Activated CD4-positive, CD25-positive, alpha-beta regulatory T cell treated with anti-CD3 and anti-CD28 coated beads, Interleukin-2, amount 50 U/mL, for 24 hours (primary cell): ENCODE results near the gene FCHO1.

Experiments used
- ATAC-seq, 2 donors: fragments of 150-1000 bp; cut with Tn5 transposase; one replicate each; pipeline ENCODE4 v1.10.0; 2021; ENCODE audit warnings: mild to moderate bottlenecking in 1 of 2, moderate library complexity in 1 of 2

The FCHO1 gene

GRCh38 chr19:17734146-17734545 is 17.1 kb upstream of the FCHO1 start:
- ATAC-seq: no peak

GRCh38 chr19:17735410-17735809 is 15.9 kb upstream of the FCHO1 start:
- no peak for ATAC-seq

- no peak for ATAC-seq
Measured at GRCh38 chr19:17737690-17738153, 13.6 kb upstream of the FCHO1 start.

DNA sequence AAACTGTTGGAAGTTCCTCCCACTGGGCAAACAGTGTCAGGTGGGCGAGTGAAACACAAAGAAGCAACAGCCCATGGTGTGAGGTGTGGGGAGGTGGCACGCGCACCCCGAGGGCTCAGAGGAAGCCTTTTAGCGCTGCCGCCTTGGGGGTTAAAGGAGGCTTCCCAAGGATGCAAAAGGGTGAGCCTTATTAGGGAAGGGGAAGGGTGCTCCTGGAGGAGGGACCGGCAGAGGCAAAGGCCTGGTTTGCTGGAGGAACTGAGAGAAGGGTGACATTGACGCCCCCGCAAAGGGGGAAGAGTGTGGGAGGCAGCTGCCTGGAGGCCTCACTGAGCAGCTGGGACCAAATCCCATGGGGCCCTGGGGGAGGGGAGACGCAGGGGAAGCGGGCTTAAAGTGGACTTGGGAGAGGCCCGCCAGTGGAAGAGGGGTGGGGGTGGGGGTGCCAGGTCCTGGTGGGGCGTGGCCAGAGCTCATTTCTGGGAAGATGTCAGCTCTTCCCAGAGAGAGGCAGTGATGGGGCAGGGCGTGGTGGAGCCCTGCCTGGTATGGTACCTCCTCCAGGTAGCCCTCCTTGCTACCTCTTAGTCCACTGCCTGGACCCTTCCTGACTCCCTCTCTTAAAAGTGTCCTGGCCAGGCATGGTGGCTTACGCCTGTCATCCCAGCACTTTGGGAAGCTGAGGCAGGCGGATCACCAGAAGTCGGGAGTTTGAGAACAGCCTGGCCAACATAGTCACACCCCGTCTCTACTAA is 12.0 kb upstream of the FCHO1 start:
- no peak for ATAC-seq

GRCh38 chr19:17741456-17741855 is 9.8 kb upstream of the FCHO1 start:
- ATAC-seq: no peak

DNA sequence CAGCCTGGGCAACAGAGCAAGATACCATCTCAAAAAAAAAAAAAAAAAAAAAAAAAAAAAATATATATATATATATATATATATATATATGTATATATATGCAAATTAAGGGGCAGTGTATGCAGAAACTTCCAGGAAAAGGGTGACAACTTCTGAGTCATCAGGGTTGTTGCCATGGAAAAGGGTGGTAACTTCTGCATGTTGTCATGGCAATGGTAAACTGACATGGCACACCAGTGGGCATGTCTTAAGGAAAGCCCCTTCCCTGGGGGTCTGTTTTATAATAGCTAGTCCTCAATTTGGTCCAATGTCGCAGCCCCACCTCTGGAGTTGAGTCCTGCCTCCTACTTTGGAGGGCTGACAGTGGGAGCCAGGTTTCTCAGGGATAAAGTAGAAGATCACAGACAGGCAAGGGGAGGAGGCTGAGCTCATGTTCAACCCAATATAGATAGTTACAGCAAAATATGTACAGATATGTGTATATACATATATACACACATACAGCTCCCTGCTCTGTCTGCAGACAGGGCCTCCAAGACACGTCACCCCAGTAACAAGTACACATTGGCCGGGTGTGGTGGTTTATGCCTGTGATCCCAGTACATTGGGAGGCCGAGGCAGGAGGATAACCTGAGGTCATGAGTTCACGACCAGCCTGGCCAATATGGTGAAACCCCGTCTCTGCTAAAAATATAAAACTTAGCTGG is 7.2 kb upstream of the FCHO1 start:
- ATAC-seq: no peak

GRCh38 chr19:17747205-17748098 is 3.8 kb upstream of the FCHO1 start:
- ATAC-seq: peak; percentile 91 to 94

DNA sequence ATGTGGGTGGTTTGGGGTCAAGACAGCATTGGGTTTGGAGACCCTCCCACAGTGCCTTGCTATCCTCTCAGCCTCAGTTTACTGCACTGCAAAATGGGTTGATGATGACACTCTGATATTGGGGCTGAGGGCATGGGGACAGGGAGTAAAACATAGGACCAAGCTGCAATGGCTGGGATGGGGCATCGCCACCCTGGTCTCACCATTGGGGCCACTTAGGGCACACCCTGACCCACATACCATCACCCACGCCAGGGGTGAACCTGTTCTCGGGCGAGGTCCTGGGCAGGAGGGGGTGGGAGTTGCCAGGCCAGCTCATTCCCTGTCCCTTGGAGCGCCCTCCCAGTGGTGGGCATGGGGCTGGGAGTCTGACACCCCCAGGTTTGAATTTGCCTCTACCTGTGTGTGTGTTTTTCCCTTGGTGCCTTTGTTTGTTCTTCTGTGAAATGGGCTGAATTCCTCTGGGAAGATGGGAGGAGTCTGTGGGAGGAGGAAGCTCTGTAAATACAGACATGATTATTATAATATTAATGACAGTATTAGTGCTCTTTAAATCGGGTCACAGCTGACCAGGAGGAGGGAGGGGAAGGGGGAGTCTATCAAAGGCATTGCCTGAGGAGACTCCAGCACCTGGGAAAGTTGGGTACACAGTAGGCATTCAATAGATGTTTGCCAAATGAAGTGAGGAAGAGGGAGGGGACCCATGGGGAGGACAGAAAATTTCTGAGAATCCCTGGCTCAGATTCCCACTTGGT is 2.2 kb upstream of the FCHO1 start:
- ATAC-seq: no peak

GRCh38 chr19:17749912-17750317 is 1.4 kb upstream of the FCHO1 start:
- ATAC-seq: no peak

- no peak for ATAC-seq
Measured at GRCh38 chr19:17751912-17752273, 616 bp downstream of the FCHO1 start.

GRCh38 chr19:17752865-17753639 is 1.8 kb downstream of the FCHO1 start:
- ATAC-seq: no peak

DNA sequence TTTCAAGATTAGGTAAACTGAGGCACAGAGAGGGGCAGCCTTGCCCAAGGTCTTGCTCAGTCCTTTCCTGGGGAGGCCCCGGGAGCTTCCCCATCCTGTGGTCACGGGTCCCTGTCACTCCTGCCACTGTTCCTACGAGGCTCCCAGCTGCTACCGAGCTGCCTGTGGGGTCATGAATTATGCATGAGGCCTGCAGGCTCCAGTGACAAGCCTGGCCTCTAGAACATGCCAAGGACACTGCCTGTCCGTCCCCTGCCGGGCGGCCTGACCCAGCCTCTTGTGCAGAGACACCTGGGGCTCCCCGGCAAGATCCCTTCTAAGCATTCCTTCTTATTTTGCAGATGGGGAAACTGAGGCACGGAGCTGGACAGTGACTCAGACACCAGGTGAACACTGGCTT is 2.7 kb downstream of the FCHO1 start:
- no peak for ATAC-seq

GRCh38 chr19:17754634-17755442 is 3.6 kb downstream of the FCHO1 start:
- peak in 1 of 2 donors; percentile 14 for ATAC-seq

DNA sequence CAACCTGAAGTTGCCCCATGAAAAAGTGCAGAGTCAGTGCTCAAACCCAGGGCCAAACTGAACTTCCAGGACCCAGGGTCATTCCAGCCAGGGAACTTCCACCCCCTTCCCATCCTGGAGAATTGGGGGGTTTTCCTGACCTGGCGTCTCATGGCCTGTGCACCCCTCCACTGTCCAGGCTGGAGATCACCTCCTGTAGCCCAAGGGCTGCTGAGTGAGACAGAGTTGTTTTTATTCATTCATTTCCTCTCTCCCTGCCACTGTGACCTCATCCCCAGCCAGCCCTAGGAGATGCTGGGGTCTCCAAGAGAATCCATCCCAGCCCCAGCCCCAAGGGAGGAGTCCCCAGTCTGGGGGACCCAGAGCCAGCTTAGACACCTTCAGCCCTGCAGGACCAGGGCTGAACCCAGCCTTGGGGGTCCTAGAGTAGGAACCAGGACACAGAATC is 4.2 kb downstream of the FCHO1 start:
- ATAC-seq: no peak

GRCh38 chr19:17755977-17756670 is 4.8 kb downstream of the FCHO1 start:
- ATAC-seq: no peak

DNA sequence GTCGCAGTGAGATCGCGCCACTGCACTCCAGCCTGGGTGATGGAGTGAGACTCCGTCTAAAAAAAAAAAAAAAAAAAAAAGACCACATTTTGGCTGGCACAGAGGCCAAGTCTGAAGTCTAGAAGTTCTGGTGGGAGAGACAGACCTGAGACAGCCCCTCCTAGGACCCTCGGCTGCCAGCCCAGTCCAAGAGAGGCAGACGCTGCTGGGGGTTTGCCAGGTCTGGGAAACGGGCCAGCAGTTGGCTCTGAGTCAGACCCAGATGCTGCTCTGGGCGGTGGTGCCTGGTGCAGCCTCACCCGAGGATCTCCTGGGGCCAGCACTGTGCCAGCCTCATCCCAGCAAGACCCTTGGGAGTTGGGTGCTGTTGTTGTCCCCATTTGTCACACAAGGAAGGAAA is 5.8 kb downstream of the FCHO1 start:
- no peak for ATAC-seq

- ATAC-seq: no peak
Measured at GRCh38 chr19:17758515-17758914, 7.2 kb downstream of the FCHO1 start.

DNA sequence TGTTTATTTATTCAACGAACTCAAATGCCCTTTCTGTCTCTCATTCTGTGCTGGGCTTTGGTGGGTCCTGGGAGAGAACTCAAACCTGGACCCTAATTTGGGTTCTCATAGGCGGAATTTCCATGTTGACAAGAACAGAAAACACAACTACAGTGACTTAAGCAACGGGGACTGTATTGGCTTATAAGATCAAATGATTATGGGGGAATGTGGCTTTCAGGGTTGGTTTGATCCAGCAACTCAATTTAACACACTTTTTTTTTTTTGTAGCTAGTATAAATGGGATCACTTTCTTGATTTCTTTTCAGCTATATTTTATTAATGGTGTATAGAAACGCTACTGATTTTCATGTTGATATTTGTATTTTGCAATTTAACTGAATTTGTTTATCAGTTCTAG is 9.9 kb downstream of the FCHO1 start:
- no peak for ATAC-seq

GRCh38 chr19:17762505-17763229 is 11.4 kb downstream of the FCHO1 start:
- ATAC-seq: no peak
